ENCODE data around the gene NDUFA11. TPM values are rescaled to one million over a fixed set of nuclear protein-coding genes. Genes with fewer than 3 reads are reported as not detected.

NDUFA11 gene
- total and polyA plus RNA-seq, 2 of the 13 experiments (the other 11 are each of a cell fraction or from before 2014, with no cell fraction given) = 286 to 378 TPM

GRCh38 chr19:5891938-5892771 lies 11.4 kb downstream of the NDUFA11 start (continued):
- TF ChIP-seq ARID5B (CRISPR knock-in tag; IDR thresholded peaks at IDR 0.05) = peak; percentile 63
- TF ChIP-seq NR2C2 (CRISPR knock-in tag; IDR thresholded peaks at IDR 0.05; ENCODE audit: borderline replicate concordance) = no peak
- no peak for TF ChIP-seq EED (CRISPR knock-in tag; IDR thresholded peaks at IDR 0.05)
- no peak for TF ChIP-seq CCAR2 (optimal IDR thresholded peaks at IDR 0.05; ENCODE audit: low read depth, low read length)
- peak; percentile 94 for TF ChIP-seq ZC3H13 (CRISPR knock-in tag; IDR thresholded peaks at IDR 0.05)
- TF ChIP-seq CREM (IDR thresholded peaks at IDR 0.05) = no peak
- no peak for TF ChIP-seq CREM (CRISPR knock-in tag; IDR thresholded peaks at IDR 0.05)
- TF ChIP-seq DMTF1 (CRISPR knock-in tag; IDR thresholded peaks at IDR 0.05) = no peak
- TF ChIP-seq RORA (CRISPR knock-in tag; IDR thresholded peaks at IDR 0.05) = no peak
- peak; percentile 29; the same call in 1 of the 2 replicates for TF ChIP-seq ZNF891 (CRISPR knock-in tag; IDR thresholded peaks at IDR 0.05)
- TF ChIP-seq ZNF549 (CRISPR knock-in tag; IDR thresholded peaks at IDR 0.05) = no peak
- 0 out of 2 replicates have a peak, but pooled peaks have one; percentile 21 for TF ChIP-seq ZMYM4 (CRISPR knock-in tag; IDR thresholded peaks at IDR 0.05)
- no peak for TF ChIP-seq PHB2 (IDR thresholded peaks at IDR 0.05; ENCODE audit: partially characterized antibody)
- TF ChIP-seq THAP8 (CRISPR knock-in tag; IDR thresholded peaks at IDR 0.05; ENCODE audit: borderline replicate concordance) = no peak
- TF ChIP-seq SAP130 (CRISPR knock-in tag; IDR thresholded peaks at IDR 0.05; ENCODE audit: low read depth) = peak; percentile 25; the same call in 1 of the 2 replicates
- TF ChIP-seq ZNF432 (CRISPR knock-in tag; IDR thresholded peaks at IDR 0.05; ENCODE audit: borderline replicate concordance) = no peak
- peak; percentile 52; the same call in 1 of the 2 replicates for TF ChIP-seq FOXK1 (CRISPR knock-in tag; IDR thresholded peaks at IDR 0.05; ENCODE audit: borderline replicate concordance, low read depth)
- no peak for TF ChIP-seq KDM1A (CRISPR knock-in tag; IDR thresholded peaks at IDR 0.05)
- no peak for TF ChIP-seq PLRG1 (conservative IDR thresholded peaks at IDR 0.05)
- 0 out of 2 replicates have a peak, but pooled peaks have one; percentile 19 for TF ChIP-seq DMAP1 (CRISPR knock-in tag; IDR thresholded peaks at IDR 0.05)
- peak; percentile 88; the same call in 1 of the 2 replicates for TF ChIP-seq ZNF619 (CRISPR knock-in tag; IDR thresholded peaks at IDR 0.05)
- no peak for TF ChIP-seq NR1H2 (CRISPR knock-in tag; IDR thresholded peaks at IDR 0.05; ENCODE audit: borderline replicate concordance, low read depth)
- no peak for TF ChIP-seq ZNF264 (CRISPR knock-in tag; IDR thresholded peaks at IDR 0.05)
- TF ChIP-seq FLYWCH1 (CRISPR knock-in tag; IDR thresholded peaks at IDR 0.05) = 0 out of 2 replicates have a peak, but pooled peaks have one; percentile 22
- no peak for TF ChIP-seq ZNF570 (CRISPR knock-in tag; IDR thresholded peaks at IDR 0.05; ENCODE audit: borderline replicate concordance)
- no peak for TF ChIP-seq XBP1 (CRISPR knock-in tag; IDR thresholded peaks at IDR 0.05)
